Measurements from ENCODE around the gene CLCNKA.
A peak's percentile ranks its signal among the peaks of the same experiment; 100 is the strongest.
"Not testable (repeated sequence)": the region's sequence is repeated elsewhere in the genome, so short reads cannot be mapped to it uniquely, and the experiment has no call there.

Gene CLCNKA

GRCh38 chr1:16032388-16033102 lies 10.7 kb downstream of the CLCNKA start:
- Mint-ChIP-seq H3K27me3 (peaks cover 32% of the 10 kb centered on the region), H3K36me3 (no peaks in the 10 kb centered on the region), H3K27ac (no peak overlapping the region), H3K4me1 (peaks cover 5% of the 10 kb centered on the region), H3K9me3 (no peaks in the 10 kb centered on the region), H3K4me3 (no peak overlapping the region)
- ATAC-seq (ENCODE audit: low read depth) (peak; percentile 92), DNase-seq (ENCODE audit: low spot score in 2 of 2) (peak; percentile 46 to 59)

GRCh38 chr1:16033103-16033632 lies 11.3 kb downstream of the CLCNKA start:
- not testable (repeated sequence) for ATAC-seq (ENCODE audit: low read depth); DNase-seq (ENCODE audit: low spot score in 2 of 2); H3K9me3 Mint-ChIP-seq; H3K4me1 Mint-ChIP-seq; H3K36me3 Mint-ChIP-seq; H3K27ac Mint-ChIP-seq; H3K4me3 Mint-ChIP-seq
- peaks cover 30% of the 10 kb centered on the region for H3K27me3 Mint-ChIP-seq

GRCh38 chr1:16036461-16036860 lies 14.6 kb downstream of the CLCNKA start:
- peaks cover 15% of the 10 kb centered on the region for H3K27me3 Mint-ChIP-seq
- not testable (repeated sequence) for H3K4me1 Mint-ChIP-seq; H3K36me3 Mint-ChIP-seq; H3K9me3 Mint-ChIP-seq; H3K27ac Mint-ChIP-seq; H3K4me3 Mint-ChIP-seq; ATAC-seq (ENCODE audit: low read depth); DNase-seq (ENCODE audit: low spot score in 2 of 2)

GRCh38 chr1:16038620-16038912 lies 16.7 kb downstream of the CLCNKA start:
- H3K27me3 Mint-ChIP-seq: peaks cover 16% of the 10 kb centered on the region
- no peaks in the 10 kb centered on the region for H3K9me3 Mint-ChIP-seq
- DNase-seq (ENCODE audit: low spot score in 2 of 2): no peak
- H3K4me3 Mint-ChIP-seq: no peak overlapping the region
- H3K4me1 Mint-ChIP-seq: no peaks in the 10 kb centered on the region
- no peak for ATAC-seq (ENCODE audit: low read depth)
- H3K27ac Mint-ChIP-seq: no peak overlapping the region
- H3K36me3 Mint-ChIP-seq: no peaks in the 10 kb centered on the region

- ATAC-seq (ENCODE audit: low read depth); DNase-seq (ENCODE audit: low spot score in 2 of 2); H3K4me3 Mint-ChIP-seq; H3K4me1 Mint-ChIP-seq; H3K27ac Mint-ChIP-seq; H3K9me3 Mint-ChIP-seq; H3K36me3 Mint-ChIP-seq: not testable (repeated sequence)
- H3K27me3 Mint-ChIP-seq: peaks cover 21% of the 10 kb centered on the region
Measured at GRCh38 chr1:16039871-16040270, 18.0 kb downstream of the CLCNKA start.

GRCh38 chr1:16041200-16041599 lies 19.4 kb downstream of the CLCNKA start:
- peaks cover 25% of the 10 kb centered on the region for H3K27me3 Mint-ChIP-seq
- H3K9me3 Mint-ChIP-seq: no peaks in the 10 kb centered on the region
- ATAC-seq (ENCODE audit: low read depth) (no peak), DNase-seq (ENCODE audit: low spot score in 2 of 2) (no peak)
- no peaks in the 10 kb centered on the region for H3K4me1 Mint-ChIP-seq
- no peak overlapping the region for H3K27ac Mint-ChIP-seq
- no peak overlapping the region for H3K4me3 Mint-ChIP-seq
- H3K36me3 Mint-ChIP-seq: no peaks in the 10 kb centered on the region

GRCh38 chr1:16042096-16042495 lies 20.3 kb downstream of the CLCNKA start:
- H3K36me3 Mint-ChIP-seq: no peaks in the 10 kb centered on the region
- no peaks in the 10 kb centered on the region for H3K9me3 Mint-ChIP-seq
- DNase-seq (ENCODE audit: low spot score in 2 of 2) (no peak), ATAC-seq (ENCODE audit: low read depth) (peak; percentile 53)
- no peak overlapping the region for H3K4me3 Mint-ChIP-seq
- peaks cover 20% of the 10 kb centered on the region for H3K27me3 Mint-ChIP-seq
- H3K4me1 Mint-ChIP-seq: no peaks in the 10 kb centered on the region
- no peak overlapping the region for H3K27ac Mint-ChIP-seq

GRCh38 chr1:16042654-16043053 lies 20.8 kb downstream of the CLCNKA start:
- not testable (repeated sequence) for H3K4me3 Mint-ChIP-seq; H3K36me3 Mint-ChIP-seq; H3K9me3 Mint-ChIP-seq; H3K27ac Mint-ChIP-seq; H3K4me1 Mint-ChIP-seq; DNase-seq (ENCODE audit: low spot score in 2 of 2); ATAC-seq (ENCODE audit: low read depth)
- H3K27me3 Mint-ChIP-seq: peaks cover 20% of the 10 kb centered on the region

- Mint-ChIP-seq H3K4me1 (no peaks in the 10 kb centered on the region), H3K36me3 (no peaks in the 10 kb centered on the region), H3K4me3 (no peak within 1 kb of the TSS), H3K9me3 (no peaks in the 10 kb centered on the region), H3K27ac (no peak within 1 kb of the TSS), H3K27me3 (peaks cover 18% of the 10 kb centered on the region)
- ATAC-seq (ENCODE audit: low read depth) (no peak), DNase-seq (ENCODE audit: low spot score in 2 of 2) (no peak)
Measured at GRCh38 chr1:16043521-16043920, 21.7 kb downstream of the CLCNKA start, which contains the start of gene CLCNKB. TSS of gene CLCNKB (plus strand) at chr1:16043782. CDS start at chr1:16044493, 711 bp downstream.

GRCh38 chr1:16043950-16044349 lies 22.1 kb downstream of the CLCNKA start:
- Mint-ChIP-seq H3K9me3 (no peaks in the 10 kb centered on the region), H3K27me3 (peaks cover 18% of the 10 kb centered on the region), H3K36me3 (no peaks in the 10 kb centered on the region), H3K4me1 (no peaks in the 10 kb centered on the region), H3K27ac (no peak overlapping the region), H3K4me3 (no peak overlapping the region)
- DNase-seq (ENCODE audit: low spot score in 2 of 2) (no peak), ATAC-seq (ENCODE audit: low read depth) (no peak)

GRCh38 chr1:16046842-16047241 lies 25.0 kb downstream of the CLCNKA start:
- Mint-ChIP-seq H3K4me3 (no peak overlapping the region), H3K27ac (no peak overlapping the region), H3K36me3 (no peaks in the 10 kb centered on the region), H3K9me3 (no peaks in the 10 kb centered on the region), H3K27me3 (peaks cover 28% of the 10 kb centered on the region), H3K4me1 (no peaks in the 10 kb centered on the region)
- DNase-seq (ENCODE audit: low spot score in 2 of 2) (no peak), ATAC-seq (ENCODE audit: low read depth) (no peak)

GRCh38 chr1:16047791-16048475 lies 26.1 kb downstream of the CLCNKA start:
- H3K4me1 Mint-ChIP-seq: no peaks in the 10 kb centered on the region
- no peak overlapping the region for H3K4me3 Mint-ChIP-seq
- H3K9me3 Mint-ChIP-seq: no peaks in the 10 kb centered on the region
- peaks cover 28% of the 10 kb centered on the region for H3K27me3 Mint-ChIP-seq
- ATAC-seq (ENCODE audit: low read depth): peak; percentile 7
- no peaks in the 10 kb centered on the region for H3K36me3 Mint-ChIP-seq
- no peak overlapping the region for H3K27ac Mint-ChIP-seq
- DNase-seq (ENCODE audit: low spot score in 2 of 2): no peak

- peak overlapping the region; percentile 41 for H3K4me3 Mint-ChIP-seq
- no peaks in the 10 kb centered on the region for H3K9me3 Mint-ChIP-seq
- H3K27me3 Mint-ChIP-seq: peaks cover 23% of the 10 kb centered on the region
- ATAC-seq (ENCODE audit: low read depth): peak; percentile 74
- H3K27ac Mint-ChIP-seq: no peak overlapping the region
- H3K4me1 Mint-ChIP-seq: no peaks in the 10 kb centered on the region
- no peaks in the 10 kb centered on the region for H3K36me3 Mint-ChIP-seq
- no peak for DNase-seq (ENCODE audit: low spot score in 2 of 2)
Measured at GRCh38 chr1:16048573-16049189, 26.8 kb downstream of the CLCNKA start.

GRCh38 chr1:16050328-16050727 lies 28.5 kb downstream of the CLCNKA start:
- H3K27ac Mint-ChIP-seq: no peak overlapping the region
- H3K36me3 Mint-ChIP-seq: no peaks in the 10 kb centered on the region
- H3K4me1 Mint-ChIP-seq: no peaks in the 10 kb centered on the region
- no peaks in the 10 kb centered on the region for H3K9me3 Mint-ChIP-seq
- H3K27me3 Mint-ChIP-seq: peaks cover 18% of the 10 kb centered on the region
- ATAC-seq (ENCODE audit: low read depth) (no peak), DNase-seq (ENCODE audit: low spot score in 2 of 2) (no peak)
- no peak overlapping the region for H3K4me3 Mint-ChIP-seq

Measured in memory B cell (primary cell).